GM12875 (cell line): ENCODE measurements around the gene HEPHL1.
A peak's percentile ranks its signal among the peaks of the same experiment; 100 is the strongest.
"Not testable (repeated sequence)": the region's sequence is repeated elsewhere in the genome, so short reads cannot be mapped to it uniquely, and the experiment has no call there.

ENCODE experiments used
- H3K4me3 ChIP-seq: one replicate; pipeline ENCODE4 v1.5.1; 2011; ENCODE audit warnings: low read depth, low read length, control low read depth
- CTCF ChIP-seq: IDR thresholded peaks from 2 replicates; pipeline ENCODE4 v1.5.1; 2011; ENCODE audit warnings: low read depth, mild to moderate bottlenecking, control low read depth, inconsistent platforms, low read length, moderate library complexity, borderline replicate concordance; ENCODE audit not compliant: insufficient read depth

HEPHL1 gene

GRCh38 chr11:94117197-94117574 is 96.0 kb downstream of the HEPHL1 start:
- no peak overlapping the region for H3K4me3 ChIP-seq
- no peak for TF ChIP-seq CTCF

- TF ChIP-seq CTCF, result no peak
These were observed 96.7 kb downstream of the HEPHL1 start for GRCh38 chr11:94117871-94118270.

GRCh38 chr11:94119676-94120075 is 98.5 kb downstream of the HEPHL1 start:
- not testable (repeated sequence) for H3K4me3 ChIP-seq

More at GRCh38 chr11:94117871-94118270, 96.7 kb downstream of the HEPHL1 start:
- H3K4me3 ChIP-seq, result no peak overlapping the region

GRCh38 chr11:94120516-94120915 is 99.4 kb downstream of the HEPHL1 start:
- not testable (repeated sequence) for H3K4me3 ChIP-seq

GRCh38 chr11:94120946-94121345 is 99.8 kb downstream of the HEPHL1 start:
- H3K4me3 ChIP-seq, result no peak overlapping the region
- no peak for TF ChIP-seq CTCF

- no peak overlapping the region for H3K4me3 ChIP-seq
- TF ChIP-seq CTCF, result no peak
These were observed 104.4 kb downstream of the HEPHL1 start for GRCh38 chr11:94125407-94126115.

GRCh38 chr11:94127638-94128037 is 106.5 kb downstream of the HEPHL1 start:
- TF ChIP-seq CTCF, result no peak
- no peak overlapping the region for H3K4me3 ChIP-seq

- peak overlapping the region; percentile 83 for H3K4me3 ChIP-seq
- no peak for TF ChIP-seq CTCF
These were observed 107.2 kb downstream of the HEPHL1 start for GRCh38 chr11:94128291-94128745.
